GM23338 (cell line): ENCODE measurements around the gene CHSY1.

Experiments
- CREB1 ChIP-seq: fragments of 250-450 bp; sonication (Bioruptor Pico); IDR thresholded peaks from 2 replicates; pipeline ENCODE4 v1.5.0; 2020; ENCODE audit warnings: low read depth, mild to moderate bottlenecking, moderate library complexity
- CTCF ChIP-seq, 2 experiments: fragments of 200-600 bp in 1 of 2; sonication (generic) in 1 of 2; conservative IDR thresholded peaks; 2 replicates each; pipeline versions ENCODE4 v1.5.1 to v1.6.1; 2016 to 2017; ENCODE audit warnings: antibody characterized with exemption in 2 of 2, low read depth in 2 of 2, mild to moderate bottlenecking in 2 of 2, moderate library complexity in 1 of 2
- ETS1 ChIP-seq: IDR thresholded peaks from 2 replicates; pipeline ENCODE4 v1.6.1; 2016; ENCODE audit warnings: antibody characterized with exemption
- EZH2 ChIP-seq: fragments of 200-600 bp; sonication (generic); IDR thresholded peaks from one replicate; pipeline ENCODE4 v1.8.0; 2017; ENCODE audit warnings: antibody characterized with exemption, mild to moderate bottlenecking, low read depth; ENCODE audit not compliant: unreplicated experiment
- EZH2phosphoT487 ChIP-seq: fragments of 200-600 bp; sonication (generic); IDR thresholded peaks from one replicate; pipeline ENCODE4 v1.8.1; 2018; ENCODE audit warnings: antibody characterized with exemption; ENCODE audit not compliant: unreplicated experiment
- JUNB ChIP-seq: IDR thresholded peaks from one replicate; pipeline ENCODE4 v1.6.1; 2016; ENCODE audit warnings: antibody characterized with exemption; ENCODE audit not compliant: unreplicated experiment
- NANOG ChIP-seq: IDR thresholded peaks from 2 replicates; pipeline ENCODE4 v1.6.1; 2016; ENCODE audit warnings: antibody characterized with exemption, borderline replicate concordance
- POLR2AphosphoS5 ChIP-seq: IDR thresholded peaks from 2 replicates; pipeline ENCODE4 v1.6.1; 2016; ENCODE audit warnings: antibody characterized with exemption, low read depth
- REST ChIP-seq: IDR thresholded peaks from one replicate; pipeline ENCODE4 v1.6.1; 2018; ENCODE audit warnings: antibody characterized with exemption; ENCODE audit not compliant: unreplicated experiment
- STAT1 ChIP-seq: IDR thresholded peaks from one replicate; pipeline ENCODE4 v1.6.1; 2016; ENCODE audit warnings: antibody characterized with exemption; ENCODE audit not compliant: unreplicated experiment
- ZNF114 ChIP-seq: fragments of 250-450 bp; sonication (Bioruptor Pico); IDR thresholded peaks from 2 replicates; pipeline ENCODE4 v1.5.0; 2020; ENCODE audit warnings: mild to moderate bottlenecking, moderate library complexity
- ZNF462 ChIP-seq: fragments of 250-450 bp; sonication (Bioruptor Pico); IDR thresholded peaks from 2 replicates; pipeline ENCODE4 v1.5.0; 2020; ENCODE audit warnings: mild to moderate bottlenecking, moderate library complexity

GRCh38 chr15:101180620-101181307 lies 71.1 kb downstream of the CHSY1 start:
- TF ChIP-seq EZH2 (no peak), ZNF114 (CRISPR knock-in tag) (no peak), CTCF (conservative IDR thresholded peaks at IDR 0.05; ENCODE audit: low read depth in 2 of 2) (no peak), ETS1 (no peak), POLR2AphosphoS5 (no peak), CREB1 (no peak), REST (no peak), STAT1 (no peak), EZH2phosphoT487 (no peak), NANOG (no peak), ZNF462 (no peak), JUNB (no peak)
